ENCODE data around the gene SLC43A3.

The SLC43A3 gene

GRCh38 chr11:57397394-57397990, 29.4 kb downstream of the SLC43A3 start:
- Histone ChIP-seq H3K4me1 (ENCODE audit: control insufficient read depth in 2 of 2, insufficient read depth in 2 of 2, low read length in 2 of 2) (no peaks in the 10 kb centered on the region), H3K9me3 (ENCODE audit: control insufficient read depth in 2 of 2, low read length in 2 of 2) (no peaks in the 10 kb centered on the region), H3K36me3 (ENCODE audit: control insufficient read depth in 2 of 2, insufficient read depth in 2 of 2, low read length in 2 of 2) (no peaks in the 10 kb centered on the region), H3K27ac (ENCODE audit: low read depth in 2 of 2, low read length in 2 of 2) (no peak overlapping the region), H3K27me3 (ENCODE audit: control insufficient read depth in 2 of 2, insufficient read depth in 2 of 2, low read length in 2 of 2) (peaks cover 0 to 2% of the 10 kb centered on the region in 2 donors), H3K4me3 (ENCODE audit: low read length in 2 of 2) (no peak overlapping the region), H3K9ac (ENCODE audit: low read depth in 1 of 2, low read length in 2 of 2) (no peak overlapping the region)

- no peaks in the 10 kb centered on the region for H3K36me3 ChIP-seq (ENCODE audit: control insufficient read depth in 2 of 2, insufficient read depth in 2 of 2, low read length in 2 of 2)
- H3K9ac ChIP-seq (ENCODE audit: low read depth in 1 of 2, low read length in 2 of 2) = no peak overlapping the region
- no peak overlapping the region for H3K27ac ChIP-seq (ENCODE audit: low read depth in 2 of 2, low read length in 2 of 2)
- no peaks in the 10 kb centered on the region for H3K9me3 ChIP-seq (ENCODE audit: control insufficient read depth in 2 of 2, low read length in 2 of 2)
- H3K4me3 ChIP-seq (ENCODE audit: low read length in 2 of 2) = no peak overlapping the region
- no peaks in the 10 kb centered on the region for H3K4me1 ChIP-seq (ENCODE audit: control insufficient read depth in 2 of 2, insufficient read depth in 2 of 2, low read length in 2 of 2)
- peaks cover 0 to 2% of the 10 kb centered on the region in 2 donors for H3K27me3 ChIP-seq (ENCODE audit: control insufficient read depth in 2 of 2, insufficient read depth in 2 of 2, low read length in 2 of 2)
Observed at GRCh38 chr11:57396744-57397143, 30.2 kb downstream of the SLC43A3 start.

- Histone ChIP-seq H3K4me1 (ENCODE audit: control insufficient read depth in 2 of 2, insufficient read depth in 2 of 2, low read length in 2 of 2) (no peaks in the 10 kb centered on the region), H3K9me3 (ENCODE audit: control insufficient read depth in 2 of 2, low read length in 2 of 2) (no peaks in the 10 kb centered on the region), H3K27me3 (ENCODE audit: control insufficient read depth in 2 of 2, insufficient read depth in 2 of 2, low read length in 2 of 2) (peaks cover 0 to 2% of the 10 kb centered on the region in 2 donors), H3K9ac (ENCODE audit: low read depth in 1 of 2, low read length in 2 of 2) (no peak overlapping the region), H3K4me3 (ENCODE audit: low read length in 2 of 2) (no peak overlapping the region), H3K27ac (ENCODE audit: low read depth in 2 of 2, low read length in 2 of 2) (no peak overlapping the region), H3K36me3 (ENCODE audit: control insufficient read depth in 2 of 2, insufficient read depth in 2 of 2, low read length in 2 of 2) (no peaks in the 10 kb centered on the region)
Observed at GRCh38 chr11:57395905-57396623, 30.9 kb downstream of the SLC43A3 start.

GRCh38 chr11:57394203-57394965, 32.5 kb downstream of the SLC43A3 start:
- no peaks in the 10 kb centered on the region for H3K36me3 ChIP-seq (ENCODE audit: control insufficient read depth in 2 of 2, insufficient read depth in 2 of 2, low read length in 2 of 2)
- no peak overlapping the region for H3K27ac ChIP-seq (ENCODE audit: low read depth in 2 of 2, low read length in 2 of 2)
- H3K9ac ChIP-seq (ENCODE audit: low read depth in 1 of 2, low read length in 2 of 2) = no peak overlapping the region
- H3K27me3 ChIP-seq (ENCODE audit: control insufficient read depth in 2 of 2, insufficient read depth in 2 of 2, low read length in 2 of 2) = peaks cover 0 to 2% of the 10 kb centered on the region in 2 donors
- H3K4me3 ChIP-seq (ENCODE audit: low read length in 2 of 2) = no peak overlapping the region
- H3K4me1 ChIP-seq (ENCODE audit: control insufficient read depth in 2 of 2, insufficient read depth in 2 of 2, low read length in 2 of 2) = no peaks in the 10 kb centered on the region
- no peaks in the 10 kb centered on the region for H3K9me3 ChIP-seq (ENCODE audit: control insufficient read depth in 2 of 2, low read length in 2 of 2)

GRCh38 chr11:57392763-57393105, 34.2 kb downstream of the SLC43A3 start:
- no peak overlapping the region for H3K4me3 ChIP-seq (ENCODE audit: low read length in 2 of 2)
- no peaks in the 10 kb centered on the region for H3K36me3 ChIP-seq (ENCODE audit: control insufficient read depth in 2 of 2, insufficient read depth in 2 of 2, low read length in 2 of 2)
- no peaks in the 10 kb centered on the region for H3K9me3 ChIP-seq (ENCODE audit: control insufficient read depth in 2 of 2, low read length in 2 of 2)
- H3K9ac ChIP-seq (ENCODE audit: low read depth in 1 of 2, low read length in 2 of 2) = no peak overlapping the region
- no peaks in the 10 kb centered on the region for H3K4me1 ChIP-seq (ENCODE audit: control insufficient read depth in 2 of 2, insufficient read depth in 2 of 2, low read length in 2 of 2)
- H3K27me3 ChIP-seq (ENCODE audit: control insufficient read depth in 2 of 2, insufficient read depth in 2 of 2, low read length in 2 of 2) = peaks cover 0 to 2% of the 10 kb centered on the region in 2 donors
- H3K27ac ChIP-seq (ENCODE audit: low read depth in 2 of 2, low read length in 2 of 2) = no peak overlapping the region

- Histone ChIP-seq H3K4me1 (ENCODE audit: control insufficient read depth in 2 of 2, insufficient read depth in 2 of 2, low read length in 2 of 2) (no peaks in the 10 kb centered on the region), H3K4me3 (ENCODE audit: low read length in 2 of 2) (no peak overlapping the region), H3K36me3 (ENCODE audit: control insufficient read depth in 2 of 2, insufficient read depth in 2 of 2, low read length in 2 of 2) (no peaks in the 10 kb centered on the region), H3K27ac (ENCODE audit: low read depth in 2 of 2, low read length in 2 of 2) (no peak overlapping the region), H3K27me3 (ENCODE audit: control insufficient read depth in 2 of 2, insufficient read depth in 2 of 2, low read length in 2 of 2) (peaks cover 0 to 2% of the 10 kb centered on the region in 2 donors), H3K9ac (ENCODE audit: low read depth in 1 of 2, low read length in 2 of 2) (no peak overlapping the region), H3K9me3 (ENCODE audit: control insufficient read depth in 2 of 2, low read length in 2 of 2) (no peaks in the 10 kb centered on the region)
Observed at GRCh38 chr11:57392066-57392762, 34.7 kb downstream of the SLC43A3 start.

- Histone ChIP-seq H3K9me3 (ENCODE audit: control insufficient read depth in 2 of 2, low read length in 2 of 2) (no peaks in the 10 kb centered on the region), H3K4me3 (ENCODE audit: low read length in 2 of 2) (no peak overlapping the region), H3K27ac (ENCODE audit: low read depth in 2 of 2, low read length in 2 of 2) (no peak overlapping the region), H3K27me3 (ENCODE audit: control insufficient read depth in 2 of 2, insufficient read depth in 2 of 2, low read length in 2 of 2) (peaks cover 0 to 2% of the 10 kb centered on the region in 2 donors), H3K4me1 (ENCODE audit: control insufficient read depth in 2 of 2, insufficient read depth in 2 of 2, low read length in 2 of 2) (no peaks in the 10 kb centered on the region), H3K36me3 (ENCODE audit: control insufficient read depth in 2 of 2, insufficient read depth in 2 of 2, low read length in 2 of 2) (no peaks in the 10 kb centered on the region), H3K9ac (ENCODE audit: low read depth in 1 of 2, low read length in 2 of 2) (no peak overlapping the region)
Observed at GRCh38 chr11:57391539-57391938, 35.4 kb downstream of the SLC43A3 start.

GRCh38 chr11:57391111-57391510, 35.8 kb downstream of the SLC43A3 start:
- no peaks in the 10 kb centered on the region for H3K36me3 ChIP-seq (ENCODE audit: control insufficient read depth in 2 of 2, insufficient read depth in 2 of 2, low read length in 2 of 2)
- H3K27ac ChIP-seq (ENCODE audit: low read depth in 2 of 2, low read length in 2 of 2) = no peak overlapping the region
- H3K27me3 ChIP-seq (ENCODE audit: control insufficient read depth in 2 of 2, insufficient read depth in 2 of 2, low read length in 2 of 2) = peaks cover 0 to 2% of the 10 kb centered on the region in 2 donors
- H3K4me3 ChIP-seq (ENCODE audit: low read length in 2 of 2) = no peak overlapping the region
- H3K9ac ChIP-seq (ENCODE audit: low read depth in 1 of 2, low read length in 2 of 2) = no peak overlapping the region
- no peaks in the 10 kb centered on the region for H3K9me3 ChIP-seq (ENCODE audit: control insufficient read depth in 2 of 2, low read length in 2 of 2)
- H3K4me1 ChIP-seq (ENCODE audit: control insufficient read depth in 2 of 2, insufficient read depth in 2 of 2, low read length in 2 of 2) = no peaks in the 10 kb centered on the region

- Histone ChIP-seq H3K9me3 (ENCODE audit: control insufficient read depth in 2 of 2, low read length in 2 of 2) (no peaks in the 10 kb centered on the region), H3K4me1 (ENCODE audit: control insufficient read depth in 2 of 2, insufficient read depth in 2 of 2, low read length in 2 of 2) (no peaks in the 10 kb centered on the region), H3K4me3 (ENCODE audit: low read length in 2 of 2) (no peak within 1 kb of the TSS), H3K27ac (ENCODE audit: low read depth in 2 of 2, low read length in 2 of 2) (no peak within 1 kb of the TSS), H3K36me3 (ENCODE audit: control insufficient read depth in 2 of 2, insufficient read depth in 2 of 2, low read length in 2 of 2) (no peaks in the 10 kb centered on the region), H3K9ac (ENCODE audit: low read depth in 1 of 2, low read length in 2 of 2) (no peak within 1 kb of the TSS), H3K27me3 (ENCODE audit: control insufficient read depth in 2 of 2, insufficient read depth in 2 of 2, low read length in 2 of 2) (no peaks in the 10 kb centered on the region)
Observed at GRCh38 chr11:57390535-57390934, 36.4 kb downstream of the SLC43A3 start, which contains the start of gene PRG2. Gene PRG2 (minus strand): TSS chr11:57390650. CDS start chr11:57389944, 706 bp downstream.

All from mucosa of rectum (tissue), 2 donors.